GM21390 (cell line): ENCODE results near the gene COPG1.

Experiments
- ATAC-seq: cut with Tn5 transposase; IDR thresholded peaks from one replicate; pipeline ENCODE4 v1.9.1; 2021; ENCODE audit not compliant: unreplicated experiment

COPG1 gene

GRCh38 chr3:129312671-129313414, 63.4 kb downstream of the COPG1 start:
- ATAC-seq, result no peak

- no peak for ATAC-seq
Observed at GRCh38 chr3:129313415-129313664, 63.9 kb downstream of the COPG1 start.

GRCh38 chr3:129313665-129314385, 64.4 kb downstream of the COPG1 start:
- no peak for ATAC-seq

GRCh38 chr3:129314386-129315222, 65.2 kb downstream of the COPG1 start:
- ATAC-seq, result no peak

- ATAC-seq, result no peak
Observed at GRCh38 chr3:129315223-129315997, 66.0 kb downstream of the COPG1 start.

- peak; percentile 2 for ATAC-seq
Observed at GRCh38 chr3:129315998-129316247, 66.5 kb downstream of the COPG1 start.

- peak; percentile 29 for ATAC-seq
Observed at GRCh38 chr3:129316248-129317013, 67.0 kb downstream of the COPG1 start.

GRCh38 chr3:129317014-129317771, 67.8 kb downstream of the COPG1 start:
- no peak for ATAC-seq

- ATAC-seq, result no peak
Observed at GRCh38 chr3:129317848-129318247, 68.4 kb downstream of the COPG1 start.

- no peak for ATAC-seq
Observed at GRCh38 chr3:129318921-129319320, 69.5 kb downstream of the COPG1 start.

- ATAC-seq, result no peak
Observed at GRCh38 chr3:129320261-129320660, 70.9 kb downstream of the COPG1 start.

GRCh38 chr3:129320825-129321487, 71.5 kb downstream of the COPG1 start:
- no peak for ATAC-seq

GRCh38 chr3:129321887-129322286, 72.5 kb downstream of the COPG1 start:
- ATAC-seq, result no peak

- no peak for ATAC-seq
Observed at GRCh38 chr3:129323651-129324294, 74.4 kb downstream of the COPG1 start.

- ATAC-seq, result no peak
Observed at GRCh38 chr3:129324855-129325254, 75.4 kb downstream of the COPG1 start.

- ATAC-seq, result no peak
Observed at GRCh38 chr3:129325383-129325782, 76.0 kb downstream of the COPG1 start.

GRCh38 chr3:129326138-129326537, 76.7 kb downstream of the COPG1 start:
- no peak for ATAC-seq

- no peak for ATAC-seq
Observed at GRCh38 chr3:129326595-129326994, 77.2 kb downstream of the COPG1 start.
